Glutamatergic neuron (in vitro differentiated cells): Measurements from ENCODE around the gene CHI3L1. TPM values are rescaled to one million over a fixed set of nuclear protein-coding genes. Genes with fewer than 3 reads are reported as not detected.
"Not testable (repeated sequence)": the region's sequence is repeated elsewhere in the genome, so short reads cannot be mapped to it uniquely, and the experiment has no call there.

Source experiments
- DNase-seq: peaks from one replicate; pipeline ENCODE4 v3.0.0; 2022
- H3K27ac Mint-ChIP-seq: one replicate; pipeline ENCODE4 v1.8.0; 2020; ENCODE audit warnings: mild to moderate bottlenecking, mixed read lengths, inconsistent platforms; ENCODE audit not compliant: unreplicated experiment
- H3K27me3 Mint-ChIP-seq: one replicate; pipeline ENCODE4 v1.8.0; 2020; ENCODE audit warnings: mild to moderate bottlenecking, moderate library complexity, mixed read lengths, inconsistent platforms; ENCODE audit not compliant: unreplicated experiment
- H3K36me3 Mint-ChIP-seq: one replicate; pipeline ENCODE4 v1.8.0; 2020; ENCODE audit warnings: mild to moderate bottlenecking, mixed read lengths, inconsistent platforms; ENCODE audit not compliant: unreplicated experiment
- H3K4me1 Mint-ChIP-seq: one replicate; pipeline ENCODE4 v1.8.0; 2020; ENCODE audit warnings: mild to moderate bottlenecking, low read depth, mixed read lengths, inconsistent platforms; ENCODE audit not compliant: unreplicated experiment
- H3K4me3 Mint-ChIP-seq: one replicate; pipeline ENCODE4 v1.8.0; 2020; ENCODE audit warnings: mild to moderate bottlenecking, mixed read lengths, inconsistent platforms; ENCODE audit not compliant: unreplicated experiment
- H3K9me3 Mint-ChIP-seq: one replicate; pipeline ENCODE4 v1.8.0; 2020; ENCODE audit warnings: mild to moderate bottlenecking, moderate library complexity, mixed read lengths, inconsistent platforms; ENCODE audit not compliant: unreplicated experiment
- long read RNA-seq: library from polyadenylated mRNA; unstranded; transcript quantifications from one replicate; pipeline ENCODE4 v2.0.0, GENCODE V29; 2020; ENCODE audit not compliant: unreplicated experiment
- total RNA-seq: library from RNA; stranded (reverse); fragmentation: NEBNext Ultra II Directional; extraction: Animal tissue kit (Norgen Biotek cat#: 25700); gene quantifications from one replicate; pipeline ENCODE4 v1.2.1, GENCODE V29; 2021; ENCODE audit not compliant: unreplicated experiment
- TF ChIP-seq, protein P1 (sequence below): fragments of 200-600 bp; sonication (generic); IDR thresholded peaks from one replicate; pipeline ENCODE4 v1.5.0; 2021; ENCODE audit not compliant: partially characterized antibody, unreplicated experiment

The CHI3L1 gene
- total RNA-seq: not detected
- long read RNA-seq: 0 reads

DNA sequence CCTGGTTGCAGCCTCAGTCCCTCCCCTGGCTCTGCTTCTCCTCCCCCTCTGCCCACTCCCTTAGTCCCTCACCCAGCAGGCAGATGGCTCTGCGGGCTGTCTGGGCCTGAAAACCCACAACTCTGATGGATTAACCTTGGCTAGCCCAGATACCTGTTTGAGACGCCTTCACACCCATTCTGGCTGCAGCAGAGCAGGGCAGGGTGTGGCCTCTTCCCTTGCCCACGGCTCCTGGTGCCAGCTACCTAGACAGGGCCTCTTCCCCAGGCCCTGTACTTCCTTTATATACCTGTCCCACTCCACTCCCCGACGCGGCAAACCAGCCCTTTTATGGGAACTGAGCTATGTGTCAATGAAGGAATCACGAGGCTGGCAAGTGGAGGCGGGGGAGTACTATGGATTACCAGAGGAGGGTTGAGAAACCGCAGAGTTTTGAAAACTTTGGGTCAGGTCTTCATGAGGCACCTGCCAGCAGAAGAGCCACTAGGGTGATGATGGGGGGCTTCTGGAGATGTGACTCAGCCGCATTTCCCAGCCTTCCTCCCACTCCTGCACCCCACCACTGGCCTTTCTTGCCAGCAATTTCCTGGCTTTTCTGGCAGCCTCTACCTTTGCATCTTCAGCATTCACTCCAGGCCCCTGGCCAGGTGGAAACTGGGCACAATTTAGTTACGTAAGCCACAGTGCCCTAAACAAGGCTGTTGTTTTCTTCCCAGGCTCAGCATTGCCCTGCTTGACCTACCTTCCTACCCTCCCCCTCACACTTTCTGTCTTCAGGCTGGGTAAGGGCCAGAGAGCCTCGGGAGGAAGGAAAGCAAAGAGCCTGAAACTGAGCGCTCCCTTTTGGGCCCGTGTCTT, at the start of gene CHI3L1:
Gene CHI3L1 (minus strand): TSS at position 259 of the 858 bp plus-strand sequence. CDS start 81 bp downstream, at position 178.
- Mint-ChIP-seq H3K9me3 (no peaks in the 10 kb centered on the region), H3K4me1 (peaks cover 5% of the 10 kb centered on the region), H3K27ac (no peak within 1 kb of the TSS), H3K4me3 (no peak within 1 kb of the TSS), H3K36me3 (peaks cover 6% of the 10 kb centered on the region), H3K27me3 (peaks cover 5% of the 10 kb centered on the region)
- no peak for DNase-seq
- TF ChIP-seq, protein P1, sequence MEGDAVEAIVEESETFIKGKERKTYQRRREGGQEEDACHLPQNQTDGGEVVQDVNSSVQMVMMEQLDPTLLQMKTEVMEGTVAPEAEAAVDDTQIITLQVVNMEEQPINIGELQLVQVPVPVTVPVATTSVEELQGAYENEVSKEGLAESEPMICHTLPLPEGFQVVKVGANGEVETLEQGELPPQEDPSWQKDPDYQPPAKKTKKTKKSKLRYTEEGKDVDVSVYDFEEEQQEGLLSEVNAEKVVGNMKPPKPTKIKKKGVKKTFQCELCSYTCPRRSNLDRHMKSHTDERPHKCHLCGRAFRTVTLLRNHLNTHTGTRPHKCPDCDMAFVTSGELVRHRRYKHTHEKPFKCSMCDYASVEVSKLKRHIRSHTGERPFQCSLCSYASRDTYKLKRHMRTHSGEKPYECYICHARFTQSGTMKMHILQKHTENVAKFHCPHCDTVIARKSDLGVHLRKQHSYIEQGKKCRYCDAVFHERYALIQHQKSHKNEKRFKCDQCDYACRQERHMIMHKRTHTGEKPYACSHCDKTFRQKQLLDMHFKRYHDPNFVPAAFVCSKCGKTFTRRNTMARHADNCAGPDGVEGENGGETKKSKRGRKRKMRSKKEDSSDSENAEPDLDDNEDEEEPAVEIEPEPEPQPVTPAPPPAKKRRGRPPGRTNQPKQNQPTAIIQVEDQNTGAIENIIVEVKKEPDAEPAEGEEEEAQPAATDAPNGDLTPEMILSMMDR: no peak

DNA sequence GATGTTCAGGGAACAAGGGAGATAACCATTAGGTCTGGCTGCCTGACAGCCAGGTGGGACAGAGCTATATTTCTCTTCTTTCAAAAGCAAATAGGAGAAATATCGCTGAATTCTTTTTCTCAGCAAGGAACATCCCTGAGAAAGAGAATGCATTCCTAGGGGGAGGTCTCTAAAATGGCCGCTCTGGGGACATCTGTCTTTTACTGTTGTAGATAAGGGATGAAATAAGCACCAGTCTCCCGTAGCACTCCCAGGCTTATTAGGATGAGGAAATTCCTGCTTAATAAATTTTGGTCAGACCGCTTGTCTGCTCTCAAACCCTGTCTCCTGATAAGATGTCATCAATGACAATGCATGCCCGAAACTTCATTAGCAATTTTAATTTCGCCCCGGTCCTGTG, 48.4 kb upstream of the CHI3L1 start:
- not testable (repeated sequence) for H3K4me1 Mint-ChIP-seq, H3K27me3 Mint-ChIP-seq, DNase-seq, H3K27ac Mint-ChIP-seq, H3K4me3 Mint-ChIP-seq
- H3K9me3 Mint-ChIP-seq: peaks cover 12% of the 10 kb centered on the region
- H3K36me3 Mint-ChIP-seq: peaks cover 28% of the 10 kb centered on the region

DNA sequence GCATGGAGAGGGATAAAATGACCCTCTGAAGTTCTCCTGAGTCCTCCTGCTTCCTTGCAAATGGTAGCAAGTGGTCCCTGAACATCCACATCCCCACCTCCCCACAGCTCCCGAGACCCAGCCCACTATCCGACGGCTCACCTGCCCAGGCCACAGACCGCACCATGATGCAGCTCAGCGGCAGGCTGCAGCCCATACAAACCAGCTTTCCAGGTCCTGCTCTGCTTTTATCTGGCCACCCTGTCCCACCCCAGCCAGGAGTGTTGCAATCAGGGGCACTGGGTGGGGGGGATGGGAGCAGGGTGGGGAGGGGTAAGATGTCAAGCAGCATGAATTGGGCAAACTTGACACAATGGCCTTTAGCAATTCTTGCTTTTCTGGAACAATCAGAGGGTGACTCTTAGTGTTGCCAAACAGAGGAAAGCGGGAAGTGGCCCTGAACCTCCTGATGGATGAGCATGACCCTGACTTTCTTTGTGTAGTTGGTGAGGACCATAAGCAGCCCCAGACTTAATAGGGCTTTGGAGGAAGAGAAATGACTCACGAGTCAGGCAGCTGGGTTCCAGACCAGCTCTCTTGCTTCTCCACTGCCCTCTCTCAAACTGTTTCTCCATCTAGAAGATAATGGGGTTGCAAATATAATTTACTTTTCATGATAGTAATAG, 43.1 kb upstream of the CHI3L1 start, which contains the start of gene CHIT1:
Gene CHIT1 (minus strand): TSS at position 203 of the 665 bp plus-strand sequence. CDS start 37 bp downstream, at position 166.
- Mint-ChIP-seq H3K9me3 (peaks cover 6% of the 10 kb centered on the region), H3K4me1 (peaks cover 7% of the 10 kb centered on the region), H3K27ac (no peak within 1 kb of the TSS), H3K4me3 (no peak within 1 kb of the TSS), H3K27me3 (peaks cover 21% of the 10 kb centered on the region), H3K36me3 (peaks cover 18% of the 10 kb centered on the region)
- DNase-seq: no peak
- TF ChIP-seq, protein P1: no peak

DNA sequence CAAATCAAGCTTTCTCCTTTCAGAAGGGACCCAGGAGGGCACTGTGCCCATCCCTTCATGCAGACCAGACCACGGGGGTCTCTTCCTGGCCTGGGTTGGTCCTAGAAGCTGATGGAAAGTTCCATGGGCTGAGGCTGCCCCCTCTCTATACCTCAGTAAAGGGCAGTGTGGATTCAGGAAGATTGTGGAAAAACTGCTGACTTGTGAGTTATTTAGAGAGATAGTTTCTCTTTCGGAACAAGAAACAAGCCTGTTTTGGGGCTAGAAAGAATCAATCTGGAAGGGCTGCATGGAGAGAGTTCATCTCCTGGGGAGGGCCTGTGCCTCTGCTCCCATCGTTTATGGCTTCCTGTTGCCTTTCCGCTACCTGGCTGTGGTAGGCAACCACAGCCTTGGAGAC, 42.2 kb upstream of the CHI3L1 start:
- TF ChIP-seq, protein P1: no peak
- peaks cover 7% of the 10 kb centered on the region for H3K4me1 Mint-ChIP-seq
- H3K9me3 Mint-ChIP-seq: peaks cover 4% of the 10 kb centered on the region

DNA sequence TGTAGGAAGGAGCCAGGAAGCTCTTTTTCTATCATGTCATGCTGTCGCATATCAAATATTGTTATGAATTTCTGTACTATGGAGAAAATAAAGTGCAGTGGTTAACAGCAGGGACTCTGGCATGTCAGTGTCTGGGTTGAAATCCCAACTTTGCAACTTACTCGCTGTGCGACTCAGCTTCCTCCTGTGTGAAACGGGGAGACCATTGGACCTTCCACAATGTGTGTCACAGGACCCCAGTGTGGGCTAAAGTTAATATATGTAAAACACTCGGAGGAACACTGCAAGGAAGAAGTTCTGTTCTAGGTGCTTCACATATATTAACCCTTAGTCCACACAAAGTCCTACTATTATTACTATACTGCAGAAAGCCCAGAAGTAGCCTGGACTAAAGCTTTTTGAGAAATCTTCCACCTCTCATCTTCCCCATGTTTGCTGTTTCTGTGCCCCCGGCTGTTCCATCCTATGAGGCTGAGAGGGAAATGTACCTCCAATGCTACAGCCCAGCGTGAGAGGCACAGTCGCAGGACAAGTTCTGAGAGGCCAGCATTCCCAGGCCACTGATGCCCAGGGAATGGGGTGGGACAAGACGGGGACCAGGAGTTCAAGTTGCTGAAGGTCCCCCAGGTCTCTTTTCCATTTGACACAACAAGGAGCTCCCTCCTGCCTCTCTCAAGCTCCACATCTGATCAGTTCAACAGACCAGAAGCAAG, 41.0 kb upstream of the CHI3L1 start:
- Mint-ChIP-seq H3K9me3 (peaks cover 4% of the 10 kb centered on the region), H3K27me3 (peaks cover 17% of the 10 kb centered on the region), H3K4me1 (peaks cover 7% of the 10 kb centered on the region), H3K36me3 (peaks cover 7% of the 10 kb centered on the region), H3K4me3 (no peak overlapping the region), H3K27ac (no peak overlapping the region)
- TF ChIP-seq, protein P1: no peak
- DNase-seq: no peak

More for the DNA sequence above, 42.2 kb upstream of the CHI3L1 start:
- Mint-ChIP-seq H3K4me3 (no peak overlapping the region), H3K27ac (no peak overlapping the region), H3K36me3 (peaks cover 9% of the 10 kb centered on the region), H3K27me3 (peaks cover 21% of the 10 kb centered on the region)
- no peak for DNase-seq
